Thoracic aorta (tissue), 2 donors: ENCODE data around the gene PRKN. TPM values are rescaled to one million over a fixed set of nuclear protein-coding genes. Genes with fewer than 3 reads are reported as not detected.

ENCODE experiments used
- ATAC-seq: fragments of 150-250 bp; one replicate; pipeline ENCODE4 v1.8.0; 2017; ENCODE audit warnings: low read depth; ENCODE audit not compliant: insufficient number of reproducible peaks, low FRiP score
- DNase-seq: peaks from one replicate; pipeline ENCODE4 v3.0.0-alpha.2; 2020; ENCODE audit warnings: low spot score
- H3K27ac ChIP-seq, 2 donors: fragments of 200-600 bp; sonication (generic); 1 replicate in 1 of 2; 2 replicates in 1 of 2; pipeline ENCODE4 v1.5.1; 2016; ENCODE audit warnings: mild to moderate bottlenecking in 2 of 2, moderate library complexity in 2 of 2
- H3K27me3 ChIP-seq: fragments of 200-600 bp; sonication (generic); replicated peaks from 2 replicates; pipeline ENCODE4 v1.6.0; 2016; ENCODE audit warnings: mild to moderate bottlenecking; ENCODE audit not compliant: insufficient read depth
- H3K36me3 ChIP-seq: fragments of 200-600 bp; sonication (generic); one replicate; pipeline ENCODE4 v1.5.1; 2016
- H3K4me1 ChIP-seq, 2 donors: fragments of 200-600 bp; sonication (generic); 1 replicate in 1 of 2; 2 replicates in 1 of 2; pipeline versions ENCODE4 v1.5.1 to v1.6.0; 2016; ENCODE audit warnings: low read depth in 2 of 2, mild to moderate bottlenecking in 1 of 2; ENCODE audit not compliant: control insufficient read depth in 1 of 2
- H3K4me3 ChIP-seq: fragments of 200-600 bp; sonication (generic); 2 replicates; pipeline ENCODE4 v1.5.1; 2016; ENCODE audit warnings: mild to moderate bottlenecking
- H3K9me3 ChIP-seq: fragments of 200-600 bp; sonication (generic); 2 replicates; pipeline ENCODE4 v1.5.1; 2016
- total RNA-seq, 2 donors: library from RNA; depleted of rRNA; stranded (reverse); fragments of >200 nt; gene quantifications; one replicate each; pipeline versions ENCODE4 v1.1.0 to v1.2.3, GENCODE V29; 2016
- TF ChIP-seq, protein P1 (sequence below): fragments of 200-600 bp; sonication (generic); IDR thresholded peaks from one replicate; pipeline ENCODE4 v1.5.1; 2019; ENCODE audit warnings: antibody characterized with exemption

PRKN gene
- total RNA-seq, 2 donors from 2014 or later, result 10.4 to 23.8 TPM

DNA sequence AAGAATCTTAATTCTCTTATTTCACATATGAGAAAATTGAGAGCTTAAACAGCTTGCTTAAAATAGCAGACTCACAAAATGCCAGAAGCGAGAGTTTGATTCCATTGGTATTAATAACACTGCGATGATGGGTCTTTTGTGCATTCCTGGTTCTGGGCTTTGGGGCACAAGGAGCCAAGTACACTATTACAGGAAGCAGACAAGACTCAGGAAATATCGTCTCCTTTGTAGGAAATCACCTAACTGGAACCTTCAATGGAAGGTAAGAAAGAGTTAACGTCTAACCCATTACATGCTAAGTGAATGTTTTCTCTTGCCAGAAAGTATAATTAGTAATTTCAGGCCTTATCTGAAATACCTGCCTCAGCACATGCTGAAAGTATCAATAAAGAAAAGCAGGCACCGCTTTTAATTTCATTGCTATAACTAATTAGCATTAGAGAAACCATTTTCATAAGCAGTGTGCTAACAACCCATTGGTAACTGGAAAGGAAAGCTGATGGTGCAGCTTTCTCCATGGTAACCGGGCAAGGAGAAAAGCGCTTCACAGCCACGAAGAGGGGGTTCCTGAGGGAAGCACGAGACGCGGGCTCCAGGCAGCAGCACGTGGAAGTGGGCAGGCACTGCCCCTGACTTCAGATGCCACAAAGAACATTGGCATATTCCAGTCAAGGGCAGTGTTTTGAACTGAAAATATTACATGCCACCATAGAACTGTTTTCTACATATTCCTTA, 1247.0 kb downstream of the PRKN start:
- H3K4me1 ChIP-seq, result no peaks in the 10 kb centered on the region
- TF ChIP-seq, protein P1, sequence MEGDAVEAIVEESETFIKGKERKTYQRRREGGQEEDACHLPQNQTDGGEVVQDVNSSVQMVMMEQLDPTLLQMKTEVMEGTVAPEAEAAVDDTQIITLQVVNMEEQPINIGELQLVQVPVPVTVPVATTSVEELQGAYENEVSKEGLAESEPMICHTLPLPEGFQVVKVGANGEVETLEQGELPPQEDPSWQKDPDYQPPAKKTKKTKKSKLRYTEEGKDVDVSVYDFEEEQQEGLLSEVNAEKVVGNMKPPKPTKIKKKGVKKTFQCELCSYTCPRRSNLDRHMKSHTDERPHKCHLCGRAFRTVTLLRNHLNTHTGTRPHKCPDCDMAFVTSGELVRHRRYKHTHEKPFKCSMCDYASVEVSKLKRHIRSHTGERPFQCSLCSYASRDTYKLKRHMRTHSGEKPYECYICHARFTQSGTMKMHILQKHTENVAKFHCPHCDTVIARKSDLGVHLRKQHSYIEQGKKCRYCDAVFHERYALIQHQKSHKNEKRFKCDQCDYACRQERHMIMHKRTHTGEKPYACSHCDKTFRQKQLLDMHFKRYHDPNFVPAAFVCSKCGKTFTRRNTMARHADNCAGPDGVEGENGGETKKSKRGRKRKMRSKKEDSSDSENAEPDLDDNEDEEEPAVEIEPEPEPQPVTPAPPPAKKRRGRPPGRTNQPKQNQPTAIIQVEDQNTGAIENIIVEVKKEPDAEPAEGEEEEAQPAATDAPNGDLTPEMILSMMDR, result no peak
- H3K4me3 ChIP-seq, result no peak overlapping the region
- no peak overlapping the region for H3K27ac ChIP-seq
- ATAC-seq (no peak), DNase-seq (no peak)
- no peaks in the 10 kb centered on the region for H3K9me3 ChIP-seq
- H3K27me3 ChIP-seq, result no peaks in the 10 kb centered on the region
- H3K36me3 ChIP-seq, result no peaks in the 10 kb centered on the region

DNA sequence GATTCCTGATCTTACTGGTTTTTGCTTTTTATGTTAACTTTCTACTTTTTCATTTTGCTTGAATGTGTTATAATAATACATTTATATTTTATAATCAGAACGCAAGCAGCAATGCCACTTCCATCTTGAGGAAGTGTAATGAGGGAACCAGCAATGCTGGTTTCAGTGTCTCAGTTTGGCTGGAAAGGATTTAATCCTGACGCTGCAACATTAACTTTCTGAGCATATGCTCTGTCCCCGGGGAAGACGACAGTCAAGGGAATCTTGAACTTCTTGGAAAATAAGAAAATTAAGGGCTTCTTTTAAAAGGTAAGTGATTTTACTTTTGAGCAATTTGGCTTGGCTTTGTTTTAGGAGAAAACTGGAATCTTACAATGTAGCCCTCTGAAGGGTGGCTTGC, 1248.2 kb downstream of the PRKN start:
- Histone ChIP-seq H3K4me3 (no peak overlapping the region), H3K27me3 (no peaks in the 10 kb centered on the region), H3K27ac (no peak overlapping the region), H3K36me3 (no peaks in the 10 kb centered on the region), H3K9me3 (no peaks in the 10 kb centered on the region), H3K4me1 (no peaks in the 10 kb centered on the region)
- ATAC-seq (no peak), DNase-seq (no peak)
- TF ChIP-seq, protein P1, result no peak

DNA sequence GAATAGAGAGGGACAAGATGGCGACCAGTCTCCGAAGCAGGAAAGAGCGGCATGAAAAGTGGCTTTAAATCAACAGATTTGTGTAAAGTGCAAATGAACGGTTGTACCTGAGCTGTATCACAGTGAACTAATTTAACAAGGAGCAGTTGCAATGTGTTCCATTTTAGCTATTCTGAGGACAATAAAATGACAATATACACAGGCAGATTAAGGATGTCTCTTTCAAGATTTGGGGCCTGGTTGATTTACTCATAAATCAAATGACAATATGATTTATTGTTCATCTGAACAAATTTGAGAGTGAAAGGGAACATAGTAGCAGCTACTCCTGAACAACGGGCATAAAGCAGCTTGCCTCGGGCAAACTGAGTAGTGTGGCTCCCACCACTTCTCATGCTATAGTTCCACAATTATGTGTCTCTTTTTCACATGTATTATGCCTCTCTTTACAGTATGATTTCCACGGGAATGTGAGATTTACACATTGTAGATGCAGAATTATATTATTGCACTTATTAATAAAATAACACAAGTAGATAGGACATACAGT, 1249.6 kb downstream of the PRKN start:
- H3K4me3 ChIP-seq, result no peak overlapping the region
- H3K4me1 ChIP-seq, result no peaks in the 10 kb centered on the region
- TF ChIP-seq, protein P1, result no peak
- ATAC-seq (no peak), DNase-seq (no peak)
- no peaks in the 10 kb centered on the region for H3K9me3 ChIP-seq
- H3K27ac ChIP-seq, result no peak overlapping the region
- H3K36me3 ChIP-seq, result no peaks in the 10 kb centered on the region
- H3K27me3 ChIP-seq, result no peaks in the 10 kb centered on the region

DNA sequence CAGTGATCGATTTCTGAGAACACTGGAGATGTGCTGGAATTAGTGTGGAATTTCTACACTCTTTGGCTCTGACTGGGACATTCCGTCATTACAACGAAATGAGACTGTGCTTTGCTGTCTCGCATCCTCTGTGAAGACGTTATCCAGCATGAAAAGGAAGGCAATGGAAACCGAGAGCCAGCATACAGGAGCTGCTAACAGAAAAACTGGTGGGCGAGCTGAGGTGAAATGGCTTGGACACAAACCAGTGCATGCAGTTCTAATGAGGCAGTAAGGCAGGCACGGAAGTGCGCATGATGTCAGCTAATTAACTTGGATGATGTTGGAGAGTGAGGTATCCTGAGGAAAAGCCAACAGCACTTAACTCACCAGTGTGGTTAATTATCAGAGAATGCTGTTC, 1250.9 kb downstream of the PRKN start:
- no peak overlapping the region for H3K27ac ChIP-seq
- no peaks in the 10 kb centered on the region for H3K9me3 ChIP-seq
- DNase-seq (no peak), ATAC-seq (no peak)
- H3K27me3 ChIP-seq, result no peaks in the 10 kb centered on the region
- H3K4me1 ChIP-seq, result no peaks in the 10 kb centered on the region
- TF ChIP-seq, protein P1, result no peak
- H3K4me3 ChIP-seq, result no peak overlapping the region
- H3K36me3 ChIP-seq, result no peaks in the 10 kb centered on the region

DNA sequence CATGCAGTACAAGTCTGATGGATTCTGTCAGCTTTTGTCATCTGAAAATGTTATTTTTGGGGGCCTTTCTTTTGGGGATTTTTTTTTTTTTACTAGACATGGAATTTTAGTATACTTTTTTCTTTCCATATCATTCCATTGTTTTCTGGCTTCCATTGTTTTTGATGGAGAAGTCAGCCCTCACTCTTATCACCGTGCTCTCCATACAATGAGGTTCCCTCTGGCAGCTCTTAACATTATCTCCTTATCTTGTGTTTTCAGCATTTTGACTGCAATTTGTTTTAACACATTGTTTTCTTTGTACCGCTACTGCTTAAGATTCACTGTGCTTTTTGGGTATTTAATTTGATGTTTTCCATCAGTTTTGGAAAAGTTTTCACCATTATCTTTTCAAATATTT, 1262.2 kb downstream of the PRKN start:
- no peaks in the 10 kb centered on the region for H3K36me3 ChIP-seq
- TF ChIP-seq, protein P1, result no peak

More for the DNA sequence above, 1262.2 kb downstream of the PRKN start:
- Histone ChIP-seq H3K27ac (no peak overlapping the region), H3K27me3 (no peaks in the 10 kb centered on the region), H3K4me3 (no peak overlapping the region), H3K9me3 (no peaks in the 10 kb centered on the region), H3K4me1 (no peaks in the 10 kb centered on the region)
- no peak for DNase-seq
- no peak for ATAC-seq
